WTC11 (cell line): ENCODE data around the gene C9. TPM values are rescaled to one million over a fixed set of nuclear protein-coding genes. Genes with fewer than 3 reads are reported as not detected.

ENCODE experiments used
- ATAC-seq: fragments of 200-7000 bp; cut with Tn5 transposase; 2 replicates; pipeline ENCODE4 v1.10.0; 2021; ENCODE audit warnings: mild to moderate bottlenecking, moderate library complexity
- CTCF ChIA-PET: fragments of 300-600 bp; sonication (Branson Sonifier 250); formaldehyde crosslinking; loops from one replicate; lab custom pipeline; 2021; ENCODE audit warnings: antibody characterized with exemption; lab: Charles Lee
- POLR2A ChIA-PET: fragments of 350-600 bp; sonication (Branson Sonifier 250); formaldehyde crosslinking; loops from one replicate; lab custom pipeline; 2021; ENCODE audit warnings: antibody characterized with exemption; lab: Charles Lee
- DNase-seq: peaks from one replicate; pipeline ENCODE4 v3.0.0; 2021; ENCODE audit warnings: low spot score
- H3K27ac Mint-ChIP-seq: 2 replicates; pipeline ENCODE4 v1.8.0; 2021; ENCODE audit warnings: mixed read lengths
- H3K27me3 Mint-ChIP-seq: 2 replicates; pipeline ENCODE4 v1.8.0; 2021; ENCODE audit warnings: low read depth, mild to moderate bottlenecking, moderate library complexity, mixed read lengths
- H3K36me3 Mint-ChIP-seq: 2 replicates; pipeline ENCODE4 v1.8.0; 2021; ENCODE audit warnings: mixed read lengths
- H3K4me1 Mint-ChIP-seq: 2 replicates; pipeline ENCODE4 v1.8.0; 2022; ENCODE audit warnings: mixed read lengths
- H3K4me3 Mint-ChIP-seq: 2 replicates; pipeline ENCODE4 v1.8.0; 2021; ENCODE audit warnings: mild to moderate bottlenecking, moderate library complexity, mixed read lengths
- H3K9me3 Mint-ChIP-seq: 2 replicates; pipeline ENCODE4 v1.8.0; 2021; ENCODE audit warnings: mixed read lengths
- ATF1 ChIP-seq: sonication (generic); formaldehyde crosslinking; IDR thresholded peaks from 2 replicates; pipeline ENCODE4 v1.8.1; 2023; ENCODE audit warnings: mild to moderate bottlenecking, moderate library complexity, missing genetic modification reagents
- CTCF ChIP-seq: fragments of 200-600 bp; IDR thresholded peaks from 2 replicates; pipeline ENCODE4 v1.8.0; 2022; ENCODE audit warnings: antibody characterized with exemption
- E2F5 ChIP-seq: sonication (generic); formaldehyde crosslinking; IDR thresholded peaks from 2 replicates; pipeline ENCODE4 v1.8.1; 2022; ENCODE audit warnings: mild to moderate bottlenecking, moderate library complexity, missing genetic modification reagents
- FOXP1 ChIP-seq: sonication (generic); formaldehyde crosslinking; IDR thresholded peaks from 2 replicates; pipeline ENCODE4 v1.8.0; 2022; ENCODE audit warnings: missing genetic modification reagents, mild to moderate bottlenecking, moderate library complexity, borderline replicate concordance
- GABPB1 ChIP-seq: sonication (generic); formaldehyde crosslinking; IDR thresholded peaks from 2 replicates; pipeline ENCODE4 v1.8.1; 2023; ENCODE audit warnings: mild to moderate bottlenecking, missing genetic modification reagents
- HMGA2 ChIP-seq: fragments of 250-450 bp; sonication (Bioruptor Pico); IDR thresholded peaks from 2 replicates; pipeline ENCODE4 v1.4.0; 2021; ENCODE audit warnings: mild to moderate bottlenecking, moderate library complexity
- IRF2 ChIP-seq: sonication (generic); formaldehyde crosslinking; IDR thresholded peaks from 2 replicates; pipeline ENCODE4 v1.8.0; 2022; ENCODE audit warnings: low read depth, missing genetic modification reagents, borderline replicate concordance
- NFE2L1 ChIP-seq: sonication (generic); formaldehyde crosslinking; IDR thresholded peaks from 2 replicates; pipeline ENCODE4 v1.8.1; 2023; ENCODE audit warnings: missing genetic modification reagents
- PRDM15 ChIP-seq: sonication (generic); formaldehyde crosslinking; IDR thresholded peaks from 2 replicates; pipeline ENCODE4 v1.8.0; 2022; ENCODE audit warnings: missing genetic modification reagents
- PREB ChIP-seq: sonication (generic); formaldehyde crosslinking; IDR thresholded peaks from 2 replicates; pipeline ENCODE4 v1.8.1; 2022; ENCODE audit warnings: mild to moderate bottlenecking, missing genetic modification reagents, moderate library complexity, borderline replicate concordance
- SOX15 ChIP-seq: fragments of 250-450 bp; sonication (Bioruptor Pico); IDR thresholded peaks from 2 replicates; pipeline ENCODE4 v1.9.0; 2021; ENCODE audit warnings: mild to moderate bottlenecking
- STAT6 ChIP-seq: sonication (generic); formaldehyde crosslinking; conservative IDR thresholded peaks from 2 replicates; pipeline ENCODE4 v1.8.1; 2023; ENCODE audit warnings: mild to moderate bottlenecking, low read depth, missing genetic modification reagents, moderate library complexity
- TCF7 ChIP-seq: sonication (generic); formaldehyde crosslinking; IDR thresholded peaks from 2 replicates; pipeline ENCODE4 v1.8.0; 2022; ENCODE audit warnings: mild to moderate bottlenecking, low read depth, missing genetic modification reagents, moderate library complexity
- ZNF121 ChIP-seq: sonication (generic); formaldehyde crosslinking; IDR thresholded peaks from 2 replicates; pipeline ENCODE4 v1.8.0; 2023; ENCODE audit warnings: missing genetic modification reagents
- ZNF512 ChIP-seq: sonication (generic); formaldehyde crosslinking; IDR thresholded peaks from 2 replicates; pipeline ENCODE4 v1.8.1; 2022; ENCODE audit warnings: missing genetic modification reagents, borderline replicate concordance
- ZNF671 ChIP-seq: fragments of 250-450 bp; sonication (Bioruptor Pico); IDR thresholded peaks from 2 replicates; pipeline ENCODE4 v1.8.0; 2021; ENCODE audit warnings: mild to moderate bottlenecking
- ZSCAN18 ChIP-seq: fragments of 250-450 bp; sonication (Bioruptor Pico); IDR thresholded peaks from 2 replicates; pipeline ENCODE4 v2.1.2; 2022; ENCODE audit warnings: mild to moderate bottlenecking, moderate library complexity
- total RNA-seq: library from RNA; stranded (reverse); gene quantifications from 3 replicates; pipeline ENCODE4 v1.2.3, GENCODE V29; 2021

The C9 gene
- total RNA-seq, 1 experiment from 2014 or later = 0.07 TPM

- no peak for TF ChIP-seq ZNF512 (CRISPR knock-in tag)
- TF ChIP-seq ZNF121 (CRISPR knock-in tag) = no peak
- no peak for TF ChIP-seq HMGA2 (CRISPR knock-in tag)
- TF ChIP-seq TCF7 (CRISPR knock-in tag) = no peak
- no peak for TF ChIP-seq SOX15 (CRISPR knock-in tag)
Measured at GRCh38 chr5:39377613-39378012, 13.3 kb upstream of the C9 start (continued).

- ATAC-seq = peak; percentile 97
- Mint-ChIP-seq H3K27me3 (no peaks in the 10 kb centered on the region), H3K4me3 (no peak overlapping the region), H3K4me1 (peaks cover 20% of the 10 kb centered on the region), H3K36me3 (no peaks in the 10 kb centered on the region), H3K9me3 (no peaks in the 10 kb centered on the region), H3K27ac (no peak overlapping the region)
- TF ChIP-seq E2F5 (CRISPR knock-in tag) (no peak), ZNF671 (no peak), CTCF (peak; percentile 66), SOX15 (CRISPR knock-in tag) (no peak)
- CTCF ChIA-PET = interaction anchor here (0.6 to 2.3 kb wide), 46 partner anchors 9 to 1976 kb away, joined by 3 to 72 read pairs (median 4); partner anchors contain the start of gene DAB2
- POLR2A ChIA-PET = interaction anchor here (0.6 to 1.2 kb wide), 2 partner anchors 48 to 171 kb away, joined by 4 read pairs; partner anchors contain the start of gene DAB2
- peak; percentile 38 for DNase-seq
Measured at GRCh38 chr5:39376293-39376714, 12.0 kb upstream of the C9 start.

- CTCF ChIA-PET = no interaction called here
- ATAC-seq (no peak), DNase-seq (no peak)
- Mint-ChIP-seq H3K27me3 (no peaks in the 10 kb centered on the region), H3K9me3 (no peaks in the 10 kb centered on the region), H3K27ac (no peak overlapping the region), H3K36me3 (no peaks in the 10 kb centered on the region), H3K4me1 (peaks cover 26% of the 10 kb centered on the region), H3K4me3 (no peak overlapping the region)
- POLR2A ChIA-PET = no interaction called here
- TF ChIP-seq ATF1 (CRISPR knock-in tag) (no peak), FOXP1 (CRISPR knock-in tag) (no peak), NFE2L1 (CRISPR knock-in tag) (no peak), PREB (no peak), GABPB1 (CRISPR knock-in tag) (no peak), ZSCAN18 (no peak), STAT6 (CRISPR knock-in tag) (no peak), IRF2 (CRISPR knock-in tag) (no peak), ZNF512 (CRISPR knock-in tag) (no peak), PRDM15 (no peak)
Measured at GRCh38 chr5:39373791-39374190, 9.5 kb upstream of the C9 start.
